Measurements from ENCODE around the gene FBLN2.
"Not testable (repeated sequence)": the region's sequence is repeated elsewhere in the genome, so short reads cannot be mapped to it uniquely, and the experiment has no call there.

The FBLN2 gene

DNA sequence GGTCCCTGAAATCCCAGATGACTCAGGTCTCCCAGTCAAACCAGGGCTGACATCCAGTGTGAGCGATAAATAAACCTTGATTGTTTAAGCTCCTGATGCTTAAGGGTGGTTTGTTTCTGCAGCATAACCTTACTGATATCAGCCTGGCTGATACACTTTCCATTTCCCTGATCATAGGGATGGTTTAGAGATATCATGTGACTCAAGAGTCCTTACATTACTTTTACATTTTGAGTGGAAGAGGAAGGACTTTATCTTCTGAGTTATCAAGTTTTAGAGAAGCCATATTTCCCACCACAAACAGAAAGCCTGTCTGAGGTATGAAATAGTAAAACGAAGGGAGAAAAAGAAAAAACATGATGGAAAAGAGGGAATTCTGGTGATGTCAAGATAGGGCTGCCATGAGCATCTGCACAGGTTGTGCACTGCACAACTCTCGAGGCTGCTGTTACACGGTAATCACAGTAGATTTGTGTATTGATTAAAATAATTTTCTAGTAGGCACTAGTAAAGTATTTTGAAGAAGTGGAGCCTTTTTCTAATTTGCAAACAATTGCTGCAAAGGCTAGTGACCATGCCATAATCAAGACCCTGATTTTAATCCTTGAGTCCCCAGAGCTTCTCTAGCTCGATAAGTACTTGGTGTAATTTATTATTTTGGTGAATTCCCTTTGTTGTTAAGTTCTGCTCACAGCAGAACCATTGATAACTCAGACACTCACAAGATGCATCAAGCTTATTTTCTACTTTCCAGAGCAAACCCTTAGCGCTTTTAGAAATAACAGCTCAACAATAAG is 34.1 kb upstream of the FBLN2 start:
- DNase-seq = no peak

DNA sequence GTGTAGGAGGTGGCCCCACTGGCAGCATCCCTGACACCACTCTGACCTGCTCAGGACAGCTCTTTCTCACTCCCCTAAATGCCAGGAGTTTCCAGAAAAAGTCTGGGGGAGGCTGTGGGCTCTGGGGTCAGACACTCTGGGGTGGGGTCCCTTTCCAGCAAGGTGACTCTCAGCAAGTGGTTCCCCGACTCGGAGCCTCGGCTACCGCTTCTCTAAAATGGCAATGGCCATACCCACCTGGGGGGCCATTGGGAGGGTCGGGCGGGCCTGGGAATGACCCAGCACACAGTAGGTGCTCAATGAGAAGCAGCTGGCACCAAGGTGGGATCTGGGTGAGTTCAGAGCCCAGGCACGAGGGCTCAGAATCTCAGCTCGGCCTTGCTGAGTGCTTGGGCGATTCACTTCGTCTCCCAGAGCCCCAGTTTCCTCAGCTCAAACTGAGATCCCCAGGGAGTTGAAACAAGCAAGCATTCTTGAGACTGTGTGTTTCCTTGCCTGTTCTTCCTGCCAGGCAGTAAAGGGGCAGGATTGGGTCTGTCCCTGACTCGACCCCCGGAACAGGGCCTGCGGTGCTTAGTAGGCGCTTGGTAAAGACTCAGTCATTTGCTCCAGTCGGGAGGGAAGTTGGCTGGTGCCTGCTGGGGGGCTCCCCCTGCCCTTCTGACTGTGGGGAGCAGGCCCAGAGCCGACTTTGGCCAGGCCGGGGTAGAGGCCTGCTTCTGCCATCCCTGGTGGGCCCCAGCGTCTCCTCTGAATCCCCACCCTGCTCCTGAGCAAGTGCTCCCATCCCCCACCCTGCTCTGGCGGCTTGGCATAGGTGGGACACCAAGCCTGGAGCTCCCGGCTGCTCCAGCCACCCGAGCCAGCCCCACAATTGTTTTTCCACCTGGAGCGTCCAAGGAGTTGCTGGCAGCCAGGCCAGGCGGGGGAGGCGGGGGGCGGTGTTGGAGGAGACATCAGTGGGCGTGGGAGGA is 32.9 kb upstream of the FBLN2 start:
- DNase-seq = no peak

DNA sequence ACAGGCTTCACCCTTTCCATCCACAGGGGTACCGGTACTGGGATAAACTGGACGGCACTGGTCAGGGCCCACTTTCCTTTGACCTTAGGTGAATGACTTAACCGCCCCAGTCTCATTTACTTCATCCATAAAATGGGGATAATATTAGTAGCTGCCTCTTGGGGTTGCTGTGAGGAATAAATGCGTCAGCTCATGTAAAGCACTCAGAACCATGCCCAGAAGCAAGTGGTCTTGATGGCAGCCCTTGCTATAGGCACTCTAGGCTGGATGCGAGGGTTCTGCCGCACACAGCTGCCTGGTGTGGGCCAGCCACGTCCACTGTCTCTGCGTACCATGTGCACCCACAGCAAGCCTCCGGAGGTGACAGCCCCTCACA is 32.2 kb upstream of the FBLN2 start:
- no peak for DNase-seq

DNA sequence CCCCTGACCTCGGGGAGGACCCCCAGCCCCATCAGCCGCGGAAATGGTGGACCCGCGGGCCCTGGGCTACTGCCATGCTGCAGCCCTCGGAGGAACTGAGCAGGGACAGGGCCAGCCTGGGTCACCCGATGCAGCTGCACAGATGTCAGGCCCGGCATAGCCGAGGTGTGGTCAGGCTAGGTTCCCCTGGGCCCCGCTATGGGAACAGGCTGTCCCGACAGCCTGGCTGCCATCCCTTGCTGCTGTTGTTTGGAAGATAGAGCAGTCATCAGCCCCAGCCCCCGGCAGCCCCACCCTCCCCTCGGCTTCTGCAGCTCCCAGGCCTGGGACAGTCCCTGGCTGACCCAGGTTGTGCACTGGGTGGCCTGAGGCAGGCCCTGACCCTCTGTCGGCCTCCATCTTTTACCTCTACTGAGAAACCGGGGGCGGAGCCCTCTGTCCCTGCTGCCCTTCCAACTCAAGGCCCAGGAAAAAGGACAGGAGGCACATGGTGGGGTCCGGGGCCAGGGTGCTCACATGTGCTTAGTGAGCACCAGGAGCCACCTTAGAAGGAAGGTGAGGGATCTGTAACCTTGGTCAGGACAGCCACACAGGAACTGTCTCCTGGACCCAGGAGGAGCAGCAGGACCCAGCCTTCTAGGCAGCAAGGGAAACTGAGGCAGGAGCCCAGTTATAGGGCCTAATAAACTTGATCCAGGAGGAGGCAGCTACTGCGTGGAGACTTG is 31.5 kb upstream of the FBLN2 start:
- no peak for DNase-seq

DNA sequence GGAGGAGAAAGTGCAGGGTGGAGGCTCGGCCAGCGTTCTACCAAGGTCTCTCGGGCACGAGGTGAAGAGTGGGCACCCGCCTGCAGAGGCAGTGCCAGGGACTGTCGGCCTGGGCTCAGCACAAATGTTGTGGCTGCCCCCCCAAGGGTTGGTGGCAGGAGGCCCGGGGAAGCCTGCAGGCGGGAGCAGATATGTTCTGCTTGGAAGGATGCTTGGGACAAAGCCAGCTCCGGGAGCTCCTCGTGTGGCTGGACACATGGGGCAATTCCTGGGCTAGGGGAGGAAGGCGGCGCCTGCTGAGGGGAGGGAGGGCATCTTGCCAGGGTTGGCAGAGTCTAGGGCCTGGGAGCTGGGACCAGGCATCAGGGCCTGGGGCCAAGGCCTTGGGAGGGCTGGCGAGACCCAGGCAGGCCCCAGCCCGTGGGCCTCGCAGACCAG is 30.4 kb upstream of the FBLN2 start:
- DNase-seq = no peak

DNA sequence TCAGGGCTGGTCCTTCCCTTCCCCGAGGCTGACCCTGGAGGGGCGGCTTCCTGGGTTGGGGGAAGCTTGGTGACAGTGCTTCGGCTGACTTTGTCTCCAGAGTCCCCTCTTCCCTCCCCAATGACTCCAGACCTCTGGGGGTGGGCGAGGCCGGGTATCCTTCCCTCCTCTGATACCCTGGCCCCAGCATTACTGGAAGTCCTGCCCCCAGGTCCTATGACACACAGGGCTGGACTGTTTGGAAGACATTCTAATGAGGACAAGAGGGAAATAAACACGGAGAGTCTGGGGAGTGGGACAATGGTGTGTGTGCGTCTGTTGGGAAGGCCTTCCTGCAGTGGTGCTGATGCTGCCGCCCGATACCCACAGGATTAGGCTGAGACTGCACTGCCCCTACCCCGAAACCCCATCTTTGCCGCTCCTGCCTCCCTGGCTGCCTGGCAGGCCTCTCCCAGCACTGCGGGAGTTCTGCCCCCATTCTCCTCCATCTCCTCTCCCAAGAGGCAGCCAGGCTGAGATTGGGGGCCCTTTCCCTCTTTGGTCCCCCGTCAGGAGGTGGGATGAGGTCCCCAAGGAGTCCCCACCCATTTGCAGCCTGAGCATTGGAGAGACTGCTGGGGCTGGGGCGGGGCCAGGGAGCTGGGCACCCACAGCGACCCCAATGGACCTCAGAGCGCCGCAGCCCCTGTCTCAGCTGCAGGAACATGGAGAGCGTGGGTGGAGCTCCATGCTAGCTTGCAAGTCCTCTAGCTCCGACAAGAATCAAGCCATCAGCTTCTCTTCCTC is 29.7 kb upstream of the FBLN2 start:
- DNase-seq = no peak

DNA sequence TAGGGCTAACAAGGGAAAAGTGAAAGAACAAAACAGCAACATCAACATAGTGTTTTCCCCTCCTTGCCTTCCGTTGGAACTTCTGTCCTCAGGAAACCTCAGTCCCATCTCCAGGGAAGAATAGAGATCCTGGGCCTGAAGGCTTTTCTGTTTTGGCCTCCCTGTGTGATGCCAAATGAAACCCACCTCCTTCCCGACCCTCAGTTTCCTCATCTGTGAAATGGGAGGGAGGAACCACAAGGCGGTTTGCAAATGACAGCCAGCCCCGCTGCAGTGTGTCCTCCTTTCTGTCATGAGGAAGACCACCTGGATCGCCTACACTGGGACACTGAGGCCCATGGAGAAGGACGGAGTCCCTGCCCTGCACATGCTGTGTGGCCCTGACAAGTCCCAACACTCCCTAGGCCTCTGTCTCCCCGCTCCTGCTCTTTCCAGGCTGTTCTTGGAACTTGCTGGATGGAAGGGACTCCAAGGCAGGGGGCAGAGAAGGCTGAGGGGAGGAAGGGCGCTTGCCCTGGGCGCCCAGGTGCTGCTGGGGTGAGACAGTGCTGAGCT is 28.5 kb upstream of the FBLN2 start:
- DNase-seq = no peak

DNA sequence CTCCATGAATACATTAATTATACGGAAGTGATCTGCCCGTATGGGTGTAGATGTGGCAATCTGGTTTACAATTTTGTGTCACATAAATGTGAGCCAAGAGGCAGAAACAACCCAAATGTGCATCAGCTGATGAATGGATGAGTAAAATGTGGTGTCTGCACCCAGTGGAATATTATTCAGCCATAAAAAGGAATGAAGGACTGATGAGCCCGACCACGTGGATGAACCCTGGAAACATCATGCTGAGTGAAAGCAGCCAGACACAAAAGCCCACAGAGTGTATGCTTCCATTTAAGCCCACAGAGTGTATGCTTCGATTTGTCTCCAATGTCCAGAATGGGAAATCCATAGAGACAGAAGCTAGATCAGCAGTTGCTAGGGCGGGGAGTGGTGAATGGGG is 27.6 kb upstream of the FBLN2 start:
- no peak for DNase-seq

DNA sequence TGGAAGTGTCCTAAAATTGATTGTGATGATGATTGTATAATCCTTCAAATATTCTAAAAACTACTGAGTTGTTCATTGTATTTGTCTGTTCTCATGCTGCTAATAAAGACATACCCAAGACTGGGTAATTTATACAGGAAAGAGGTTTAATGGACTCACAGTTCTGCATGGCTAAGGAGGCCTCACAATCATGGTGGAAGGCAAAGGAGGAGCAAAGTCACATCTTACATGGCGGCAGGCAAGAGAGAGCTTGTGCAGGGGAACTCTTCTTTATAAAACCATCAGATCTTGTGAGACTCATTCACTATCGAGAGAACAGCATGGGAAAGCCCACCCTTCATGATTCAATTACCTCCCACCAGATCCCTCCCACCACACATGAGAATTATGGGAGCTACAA is 27.2 kb upstream of the FBLN2 start:
- not testable (repeated sequence) for DNase-seq

DNA sequence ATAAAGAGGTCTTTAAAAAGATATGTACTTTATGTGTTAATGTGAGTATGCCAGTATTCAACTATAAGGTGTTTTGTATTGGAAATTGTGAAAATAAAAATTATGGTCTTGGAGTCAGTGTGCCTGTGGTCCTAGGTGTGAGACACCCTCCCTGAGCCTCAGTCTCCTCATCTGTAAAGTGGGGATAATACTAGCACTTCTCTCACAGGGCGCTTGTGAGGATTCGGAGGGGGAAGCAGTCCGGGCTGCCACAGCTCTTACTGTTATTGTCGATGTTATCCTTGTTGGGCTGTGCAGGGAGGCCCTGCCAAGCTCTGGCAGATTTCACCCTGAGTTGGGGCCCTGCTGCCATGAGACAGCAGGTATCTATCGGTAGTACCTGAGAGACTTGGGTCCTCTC is 26.7 kb upstream of the FBLN2 start:
- DNase-seq = no peak

DNA sequence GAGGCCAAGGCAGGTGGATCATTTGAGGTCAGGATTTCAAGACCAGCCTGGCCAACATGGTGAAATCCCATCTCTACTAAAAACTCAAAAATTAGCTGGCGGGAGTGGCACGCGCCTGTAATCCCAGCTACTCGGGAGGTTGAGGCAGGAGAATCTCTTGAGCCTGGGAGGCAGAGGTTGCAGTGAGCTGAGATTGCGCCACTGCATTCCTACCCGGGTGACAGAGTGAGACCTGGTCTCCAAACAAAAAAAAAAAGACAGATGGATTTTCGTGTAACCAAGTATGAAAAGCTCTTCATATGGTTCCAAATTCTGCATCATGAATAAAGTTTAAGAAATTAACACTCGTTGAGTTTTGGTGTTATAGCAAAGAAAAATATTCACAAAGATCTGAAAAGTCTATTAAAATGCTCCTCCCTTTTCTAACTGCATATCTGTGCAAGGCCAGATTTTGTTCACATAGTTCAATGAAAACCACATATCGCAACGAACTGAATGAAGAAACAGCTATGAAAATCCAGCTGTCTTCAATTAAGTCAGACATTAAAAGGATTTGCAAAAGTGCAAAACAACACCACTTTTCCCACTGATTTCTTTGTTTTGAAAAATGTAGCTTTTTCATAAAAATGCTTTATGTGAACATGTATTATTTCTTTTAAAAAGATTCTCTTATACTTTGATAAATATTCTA is 23.8 kb upstream of the FBLN2 start:
- no peak for DNase-seq

DNA sequence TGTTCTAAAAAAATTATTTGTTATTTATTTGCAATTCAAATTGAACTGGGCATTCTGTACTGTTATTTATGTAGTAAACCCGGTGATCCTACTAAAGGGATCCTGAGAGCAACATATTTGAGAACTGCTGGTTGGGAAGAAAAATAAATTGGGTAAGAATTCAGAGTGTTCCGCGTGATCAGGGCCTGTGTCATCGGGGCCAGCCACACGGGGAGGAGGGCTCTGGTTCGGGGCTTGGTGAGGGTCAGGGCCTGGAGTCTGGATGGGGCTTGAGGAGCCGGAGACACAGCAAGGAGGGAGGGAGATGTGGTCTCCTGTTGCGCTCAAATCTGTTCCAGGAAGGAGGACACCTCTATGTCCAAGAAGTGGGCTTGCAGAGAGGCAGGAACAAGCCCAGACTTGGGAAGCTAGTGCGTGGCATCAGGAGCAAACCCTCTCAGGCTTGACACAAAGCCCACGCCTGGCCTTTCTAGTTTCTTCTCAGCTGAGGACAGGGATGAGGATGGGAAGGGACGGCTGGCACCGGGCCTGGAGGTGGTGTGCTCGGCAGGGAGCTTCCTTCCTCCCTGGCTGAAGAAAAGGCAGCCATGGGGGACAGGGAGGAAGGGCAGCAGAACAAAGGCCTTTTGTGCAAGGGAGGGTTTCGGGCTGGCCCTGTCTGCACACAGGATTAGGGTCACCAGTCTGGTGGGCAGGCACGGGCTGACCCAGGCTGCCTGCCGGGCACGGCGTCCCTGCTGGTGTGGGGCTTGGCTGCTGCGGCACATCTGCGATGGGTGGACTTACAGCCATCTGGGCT is 22.9 kb upstream of the FBLN2 start:
- no peak for DNase-seq

DNA sequence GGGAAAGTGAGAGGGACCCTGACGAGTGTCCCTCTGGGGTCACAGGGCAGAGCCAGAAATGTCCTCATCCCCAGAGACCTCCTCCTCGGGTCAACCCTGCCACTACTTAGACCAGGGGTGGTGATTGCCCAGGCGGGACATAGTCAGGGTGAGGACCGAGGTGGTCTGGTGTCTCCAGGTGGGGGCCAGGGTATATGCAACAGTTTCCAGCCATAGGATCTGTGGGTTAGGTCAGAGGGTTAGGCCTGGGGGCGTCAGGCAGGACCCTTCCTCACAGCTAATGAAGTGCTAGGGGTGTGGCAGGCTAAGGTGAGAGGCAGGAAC is 22.3 kb upstream of the FBLN2 start:
- no peak for DNase-seq

DNA sequence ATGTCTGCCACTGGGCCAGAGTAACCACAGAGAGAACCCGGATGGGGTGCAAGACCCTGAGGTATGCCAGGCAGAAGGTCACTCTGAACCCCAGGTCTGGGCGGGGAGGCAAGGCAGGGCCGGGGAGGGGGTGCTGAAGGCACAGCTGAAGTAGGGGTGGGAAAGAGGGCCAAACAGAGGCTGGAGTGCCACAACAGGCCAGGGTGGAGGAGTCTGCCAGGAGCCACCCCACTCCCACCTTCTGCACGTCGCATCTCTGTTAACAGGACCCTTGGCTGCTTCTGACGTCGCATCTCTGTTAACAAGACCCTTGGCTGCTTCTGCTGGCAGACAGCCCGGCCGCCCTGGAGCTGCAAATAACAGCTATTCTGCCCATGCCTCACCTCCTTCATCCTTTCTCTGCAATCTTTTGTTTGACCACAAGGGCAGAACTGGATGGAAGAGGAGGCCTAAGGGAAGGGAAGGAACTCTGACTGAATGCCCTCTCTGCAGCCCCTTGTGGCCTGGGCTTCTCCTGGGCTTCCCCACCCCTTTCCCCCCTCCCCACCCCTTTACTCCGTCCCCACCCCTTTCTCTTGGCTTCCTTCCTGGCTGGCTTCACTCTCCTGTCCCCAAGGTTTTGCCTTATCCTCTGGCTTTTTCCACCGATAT is 20.6 kb upstream of the FBLN2 start:
- DNase-seq = no peak

DNA sequence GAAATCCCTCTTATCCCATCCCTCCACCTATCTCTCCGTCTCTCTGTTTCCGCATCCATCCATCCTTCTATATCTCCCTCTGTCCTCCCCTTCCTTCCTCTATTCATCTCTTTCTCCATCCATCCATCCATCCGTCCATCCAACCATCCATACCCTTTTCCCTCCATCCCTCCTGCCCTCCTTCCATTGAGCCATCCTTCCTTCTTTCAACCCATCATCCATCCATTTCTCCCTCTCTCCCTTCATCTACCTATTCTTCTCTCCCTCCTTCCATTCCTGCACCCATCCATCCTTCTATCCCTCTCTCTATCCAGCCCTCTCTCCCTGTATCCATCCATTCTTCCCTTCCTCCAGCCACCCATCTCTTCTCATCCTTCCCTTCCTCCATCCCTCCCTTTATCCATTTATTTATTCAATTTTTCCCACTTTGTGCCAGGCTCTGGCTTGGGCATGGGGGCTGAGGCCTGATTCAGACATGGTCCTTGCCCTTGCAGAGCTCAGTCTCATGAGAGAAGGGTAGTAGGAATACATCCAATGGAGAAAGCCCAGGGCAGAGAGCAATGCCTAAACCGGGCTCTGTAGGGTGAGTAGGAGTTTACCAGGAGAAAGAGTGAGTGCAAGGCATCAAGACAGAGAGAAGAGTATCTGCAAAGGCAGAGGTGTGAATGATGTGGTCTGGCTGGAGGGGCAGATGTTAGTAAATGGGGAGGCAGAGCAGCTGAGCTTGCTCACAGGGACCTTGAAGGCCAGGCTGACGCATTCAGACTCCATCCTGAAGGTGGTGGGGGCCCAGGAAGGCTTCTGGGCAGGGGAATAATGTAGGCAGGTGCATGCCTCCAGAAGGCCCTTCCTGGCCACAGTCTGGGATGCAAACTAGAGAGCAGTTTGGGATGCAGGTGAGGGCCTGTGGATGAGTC is 19.5 kb upstream of the FBLN2 start:
- no peak for DNase-seq

DNA sequence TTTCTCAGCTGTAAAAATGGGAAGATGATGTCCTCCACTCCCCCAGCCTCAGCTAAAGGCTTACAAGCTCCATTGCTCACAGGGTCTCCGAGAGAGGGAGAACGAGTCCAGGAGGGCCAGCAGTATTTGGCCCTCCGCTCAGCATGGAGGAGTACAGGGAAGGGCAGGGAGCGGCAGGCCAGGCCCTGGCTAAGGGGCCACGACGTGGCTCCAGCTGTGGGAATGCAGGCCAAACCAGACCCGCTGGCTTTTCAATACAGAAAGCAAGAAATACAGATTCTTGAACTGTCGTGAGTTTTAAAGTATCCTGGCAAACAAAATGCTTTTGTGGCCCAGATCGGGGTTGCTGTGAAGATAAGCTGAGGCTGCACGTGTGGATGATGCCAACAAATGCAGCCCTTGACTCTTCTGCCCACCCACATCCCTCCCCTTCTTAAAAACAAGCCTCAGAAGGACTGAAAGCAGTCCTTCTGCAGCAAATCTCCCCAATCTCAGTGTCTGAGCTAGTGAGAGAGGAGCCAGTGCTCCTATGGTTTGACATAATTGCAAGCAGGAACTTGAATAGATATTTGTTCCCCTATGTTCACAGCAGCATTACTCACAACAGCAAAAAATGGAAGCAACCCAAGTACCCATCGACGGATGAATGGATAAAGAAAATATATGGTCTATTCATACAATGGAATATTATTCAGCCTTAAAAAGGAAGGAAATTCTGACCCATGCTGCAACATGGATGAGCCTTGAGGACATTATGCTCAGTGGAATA is 18.5 kb upstream of the FBLN2 start:
- no peak for DNase-seq

DNA sequence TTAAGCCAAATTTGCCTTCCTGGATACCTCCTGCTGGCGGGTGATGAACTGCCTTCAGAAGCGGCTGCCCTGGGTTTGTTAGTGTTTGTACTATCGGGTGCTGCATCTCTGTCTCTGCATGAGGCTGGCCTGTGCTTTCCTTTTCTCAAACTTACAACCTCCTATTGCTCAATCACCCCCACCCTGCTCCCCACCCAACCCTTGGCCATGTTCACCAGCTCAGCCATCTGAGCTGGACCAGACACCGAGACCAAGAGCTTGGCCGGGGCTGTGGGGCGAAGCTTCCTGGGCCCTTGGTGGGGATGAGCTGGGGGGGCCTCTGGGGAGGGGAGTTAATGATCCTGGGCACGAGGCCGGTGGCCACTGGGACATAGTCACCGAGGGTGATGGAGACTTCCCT is 16.8 kb upstream of the FBLN2 start:
- DNase-seq = no peak

DNA sequence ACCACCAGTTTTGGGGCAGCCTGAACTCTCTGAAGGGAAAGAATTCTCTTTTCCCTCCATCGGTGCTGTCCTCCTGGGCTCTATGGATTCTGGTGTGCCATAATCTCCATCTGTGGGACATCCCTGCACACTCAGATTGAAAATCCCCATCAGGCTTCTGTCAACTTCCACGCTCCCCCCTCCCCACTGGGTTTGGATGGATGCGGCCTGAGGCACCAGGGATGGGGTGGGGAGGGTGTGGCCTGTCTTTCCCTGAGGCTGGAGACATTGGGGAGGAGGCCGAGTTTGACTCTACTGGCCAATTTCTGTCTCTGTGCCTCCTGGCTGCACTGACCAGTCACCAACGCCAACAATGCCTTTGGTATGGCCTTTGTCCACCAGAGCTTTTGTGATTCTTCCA is 16.3 kb upstream of the FBLN2 start:
- DNase-seq = no peak

All from activated effector memory CD4-positive, alpha-beta T cell treated with anti-CD3 and anti-CD28 coated beads, Interleukin-2, amount 50 U/mL, for 16 hours (primary cell).